Lung (tissue), 12 donors: ENCODE data around the gene RC3H1. TPM values are rescaled to one million over a fixed set of nuclear protein-coding genes. Genes with fewer than 3 reads are reported as not detected.

ENCODE experiments used
- ATAC-seq: fragments of 200-7000 bp; cut with Tn5 transposase; one replicate; pipeline ENCODE4 v1.9.1; 2020; ENCODE audit warnings: moderate number of reproducible peaks; ENCODE audit not compliant: insufficient read depth, low FRiP score
- DNase-seq, 3 donors: peaks; one replicate each; pipeline ENCODE4 v3.0.0-alpha.2; 2013 to 2017
- H3K27ac ChIP-seq, 2 donors: one replicate each; pipeline ENCODE4 v1.5.1; 2013; ENCODE audit warnings: mild to moderate bottlenecking in 2 of 2, moderate library complexity in 2 of 2, control low read depth in 1 of 2, inconsistent platforms in 1 of 2, low read depth in 1 of 2, low read length in 1 of 2
- H3K27me3 ChIP-seq, 3 donors: one replicate each; pipeline ENCODE4 v1.5.1; 2013; ENCODE audit warnings: low read length in 2 of 3; ENCODE audit not compliant: control insufficient read depth in 3 of 3, insufficient read depth in 3 of 3
- H3K36me3 ChIP-seq, 4 donors: one replicate each; pipeline ENCODE4 v1.5.1; 2013; ENCODE audit warnings: low read length in 4 of 4, mild to moderate bottlenecking in 1 of 4, moderate library complexity in 1 of 4; ENCODE audit not compliant: control insufficient read depth in 4 of 4, insufficient read depth in 4 of 4
- H3K4me1 ChIP-seq, 5 donors: one replicate each; pipeline ENCODE4 v1.5.1; 2013; ENCODE audit warnings: low read length in 5 of 5, mild to moderate bottlenecking in 2 of 5, moderate library complexity in 1 of 5; ENCODE audit not compliant: control insufficient read depth in 5 of 5, insufficient read depth in 5 of 5
- H3K4me3 ChIP-seq: one replicate; pipeline ENCODE4 v1.5.1; 2013; ENCODE audit warnings: mild to moderate bottlenecking, control low read depth, moderate library complexity
- H3K9ac ChIP-seq, 2 donors: one replicate each; pipeline ENCODE4 v1.5.1; 2013; ENCODE audit warnings: low read length in 2 of 2, control low read depth in 1 of 2; ENCODE audit not compliant: insufficient read depth in 1 of 2
- H3K9me3 ChIP-seq, 4 donors: one replicate each; pipeline ENCODE4 v1.5.1; 2013; ENCODE audit warnings: low read length in 3 of 4, mild to moderate bottlenecking in 1 of 4, moderate library complexity in 1 of 4; ENCODE audit not compliant: control insufficient read depth in 4 of 4, insufficient read depth in 3 of 4
- WGBS, 2 donors: extraction: QIAGEN DNeasy Blood & Tissue Kit; methylation state at CpG; one replicate each; pipeline ENCODE4 v1.1.7; 2013; 5-methylcytosine and 5-hydroxymethylcytosine counted together
- polyA plus RNA-seq, 2 donors: library from polyadenylated mRNA; stranded (reverse); fragments of 200-250 nt; gene quantifications; one replicate each; pipeline ENCODE4 v1.2.1, GENCODE V29; 2013
- total RNA-seq, 2 donors: library from RNA; depleted of rRNA in 1 of 2; stranded (reverse); fragments of >200 nt in 1 of 2; gene quantifications; one replicate each; pipeline ENCODE4 v1.2.1, GENCODE V29; 2014 to 2021
- TF ChIP-seq, protein P1 (sequence below): IDR thresholded peaks from 2 replicates; pipeline ENCODE4 v1.5.1; 2012; ENCODE audit warnings: mild to moderate bottlenecking; ENCODE audit errors: control extremely low read depth, extremely low read depth
- donor health status: control.
- donor health status: control.
- donor health status: Bipolar disorder and iron deficiency.
- donor health status: healthy.
- donor health status: DM: yes; HTN: yes; CAD: no.

Gene RC3H1
- total and polyA plus RNA-seq, 4 donors: 3.8 to 51.5 (median 17.1) TPM

DNA sequence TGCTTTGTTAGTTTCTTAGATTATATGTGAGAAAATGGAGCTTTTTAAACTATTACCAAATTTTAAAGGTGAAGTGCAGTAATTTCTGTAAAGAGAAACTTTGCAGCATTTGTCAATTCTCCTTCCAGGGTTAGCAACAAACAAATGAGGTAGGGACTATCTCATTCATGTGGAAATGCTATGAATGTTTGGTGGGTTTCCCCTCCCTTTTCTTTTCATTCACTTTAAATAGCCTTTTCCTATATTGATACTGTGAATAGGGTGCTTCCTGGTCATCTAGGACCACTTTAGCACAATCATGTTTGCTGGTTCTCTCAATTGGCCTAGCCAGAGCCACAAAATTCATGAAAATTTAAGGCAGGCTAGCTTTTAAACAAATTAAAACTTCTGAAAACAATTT, 133.4 kb downstream of the RC3H1 start:
- H3K4me3 ChIP-seq: no peak overlapping the region
- no peak overlapping the region for H3K9ac ChIP-seq
- H3K36me3 ChIP-seq: peaks cover 9 to 32% (median 15%) of the 10 kb centered on the region in 4 donors
- H3K9me3 ChIP-seq: no peaks in the 10 kb centered on the region
- H3K27ac ChIP-seq: no peak overlapping the region
- H3K27me3 ChIP-seq: no peaks in the 10 kb centered on the region
- TF ChIP-seq, protein P1, sequence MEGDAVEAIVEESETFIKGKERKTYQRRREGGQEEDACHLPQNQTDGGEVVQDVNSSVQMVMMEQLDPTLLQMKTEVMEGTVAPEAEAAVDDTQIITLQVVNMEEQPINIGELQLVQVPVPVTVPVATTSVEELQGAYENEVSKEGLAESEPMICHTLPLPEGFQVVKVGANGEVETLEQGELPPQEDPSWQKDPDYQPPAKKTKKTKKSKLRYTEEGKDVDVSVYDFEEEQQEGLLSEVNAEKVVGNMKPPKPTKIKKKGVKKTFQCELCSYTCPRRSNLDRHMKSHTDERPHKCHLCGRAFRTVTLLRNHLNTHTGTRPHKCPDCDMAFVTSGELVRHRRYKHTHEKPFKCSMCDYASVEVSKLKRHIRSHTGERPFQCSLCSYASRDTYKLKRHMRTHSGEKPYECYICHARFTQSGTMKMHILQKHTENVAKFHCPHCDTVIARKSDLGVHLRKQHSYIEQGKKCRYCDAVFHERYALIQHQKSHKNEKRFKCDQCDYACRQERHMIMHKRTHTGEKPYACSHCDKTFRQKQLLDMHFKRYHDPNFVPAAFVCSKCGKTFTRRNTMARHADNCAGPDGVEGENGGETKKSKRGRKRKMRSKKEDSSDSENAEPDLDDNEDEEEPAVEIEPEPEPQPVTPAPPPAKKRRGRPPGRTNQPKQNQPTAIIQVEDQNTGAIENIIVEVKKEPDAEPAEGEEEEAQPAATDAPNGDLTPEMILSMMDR: no peak
- H3K4me1 ChIP-seq: no peaks in the 10 kb centered on the region
- DNase-seq (no peak), ATAC-seq (no peak)

DNA sequence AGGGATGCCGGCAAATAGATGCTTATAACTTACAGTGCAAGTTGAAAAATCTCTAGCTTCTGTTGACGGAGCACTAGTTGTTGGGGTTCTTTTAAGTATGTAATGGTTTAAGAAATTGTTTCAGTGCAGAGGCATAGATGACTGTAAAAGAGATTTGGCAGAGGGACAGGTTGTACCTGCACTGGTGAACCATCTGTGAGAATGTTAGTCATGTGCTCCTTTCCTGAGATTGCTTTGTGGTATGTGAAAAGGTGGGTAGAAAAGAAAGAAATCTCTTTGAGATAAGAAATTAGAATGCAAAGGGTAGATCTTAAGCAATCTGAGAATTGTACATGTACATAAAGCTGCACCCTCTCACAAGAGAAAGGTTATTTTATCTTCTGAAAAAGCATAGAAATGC, 134.5 kb downstream of the RC3H1 start:
- DNase-seq: no peak
- no peaks in the 10 kb centered on the region for H3K4me1 ChIP-seq
- 88% methylated on average over 2 of the region's 2 CpGs for WGBS, 2 donors

DNA sequence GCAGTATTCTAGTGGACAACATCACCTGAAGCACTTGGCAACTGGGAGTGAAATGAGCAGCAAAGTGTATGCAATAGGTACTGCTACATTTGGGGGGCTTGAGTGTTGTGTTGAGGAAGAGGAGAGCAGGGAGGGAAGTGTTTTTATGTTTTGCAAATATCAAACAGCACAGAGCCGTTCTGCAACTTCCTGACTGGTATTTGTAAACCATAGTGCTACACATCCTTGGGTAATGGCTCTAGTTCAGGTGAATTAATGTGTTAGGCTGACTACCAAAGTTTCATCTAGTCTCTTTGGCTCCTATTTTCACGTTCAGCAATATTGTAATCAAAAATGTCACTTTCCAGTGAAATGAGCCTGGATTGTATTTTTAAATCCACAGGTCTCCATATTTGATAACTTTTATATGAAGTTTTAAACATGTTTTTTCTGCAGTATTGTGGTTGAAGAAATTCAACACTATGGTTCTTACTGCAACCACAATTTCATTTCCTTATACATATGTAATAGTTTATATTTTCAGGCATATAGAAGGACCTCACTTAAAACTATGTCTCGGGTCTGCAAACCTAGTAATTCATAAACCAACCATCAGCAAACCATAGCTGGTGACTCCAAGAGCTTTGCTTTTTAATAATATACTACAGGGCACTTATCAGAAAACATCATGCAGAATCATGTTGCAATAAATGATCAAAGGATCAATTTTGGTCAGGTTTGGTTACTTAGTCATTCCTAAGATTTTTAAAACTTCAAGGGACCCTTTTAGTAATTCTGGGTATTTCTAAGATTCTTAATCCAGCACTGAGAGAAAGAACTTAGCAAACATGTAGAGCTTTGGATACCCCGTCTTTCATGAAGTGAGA, 135.2 kb downstream of the RC3H1 start:
- H3K27ac ChIP-seq: no peak overlapping the region
- whole genome bisulfite sequencing, 2 donors: 54 to 74% methylated on average over 4 of the region's 4 CpGs
- TF ChIP-seq, protein P1: no peak

More for the DNA sequence above, 134.5 kb downstream of the RC3H1 start:
- TF ChIP-seq, protein P1: no peak
- H3K9me3 ChIP-seq: no peaks in the 10 kb centered on the region
- H3K27ac ChIP-seq: no peak overlapping the region
- no peaks in the 10 kb centered on the region for H3K27me3 ChIP-seq
- H3K9ac ChIP-seq: no peak overlapping the region
- no peak overlapping the region for H3K4me3 ChIP-seq
- peaks cover 9 to 32% (median 15%) of the 10 kb centered on the region in 4 donors for H3K36me3 ChIP-seq
- ATAC-seq: no peak

More for the DNA sequence above, 135.2 kb downstream of the RC3H1 start:
- DNase-seq (no peak), ATAC-seq (no peak)
- Histone ChIP-seq H3K36me3 (peaks cover 9 to 32% (median 15%) of the 10 kb centered on the region in 4 donors), H3K4me3 (no peak overlapping the region), H3K9me3 (no peaks in the 10 kb centered on the region), H3K9ac (no peak overlapping the region), H3K4me1 (no peaks in the 10 kb centered on the region), H3K27me3 (no peaks in the 10 kb centered on the region)
